CD4-positive, alpha-beta memory T cell (primary cell): ENCODE measurements around the gene TNNT1. TPM values are rescaled to one million over a fixed set of nuclear protein-coding genes. Genes with fewer than 3 reads are reported as not detected.
A peak's percentile ranks its signal among the peaks of the same experiment; 100 is the strongest.

ENCODE experiments used
- CTCF ChIA-PET: fragments of 350-600 bp; sonication (Branson Sonifier 250); formaldehyde crosslinking; loops from one replicate; lab custom pipeline; 2021; ENCODE audit warnings: inconsistent platforms; ENCODE audit not compliant: partially characterized antibody; lab: Charles Lee
- POLR2A ChIA-PET: fragments of 350-600 bp; sonication (Branson Sonifier 250); formaldehyde crosslinking; loops from one replicate; lab custom pipeline; 2021; ENCODE audit not compliant: partially characterized antibody; lab: Charles Lee
- DNase-seq, 5 donors: peaks; one replicate each; pipeline versions ENCODE4 v3.0.0 to v3.0.0-alpha.2; 2020 to 2022; ENCODE audit warnings: mixed read lengths in 1 of 5
- H3K27ac ChIP-seq: one replicate; pipeline ENCODE4 v1.7.0; 2013; ENCODE audit warnings: low read depth, low read length
- H3K27me3 ChIP-seq: 2 replicates; pipeline ENCODE4 v1.7.0; 2013; ENCODE audit warnings: mild to moderate bottlenecking, low read length, moderate library complexity; ENCODE audit not compliant: insufficient read depth
- H3K36me3 ChIP-seq: 2 replicates; pipeline ENCODE4 v1.7.0; 2013; ENCODE audit warnings: mild to moderate bottlenecking, low read length, moderate library complexity; ENCODE audit not compliant: insufficient read depth
- H3K4me1 ChIP-seq: 2 replicates; pipeline ENCODE4 v1.7.0; 2013; ENCODE audit warnings: mild to moderate bottlenecking, low read length, moderate library complexity; ENCODE audit not compliant: insufficient read depth
- H3K4me3 ChIP-seq, 2 donors: one replicate each; pipeline ENCODE4 v1.7.0; 2013; ENCODE audit warnings: low read length in 2 of 2, mild to moderate bottlenecking in 1 of 2
- H3K9me3 ChIP-seq, 2 donors: one replicate each; pipeline ENCODE4 v1.7.0; 2013; ENCODE audit warnings: low read length in 2 of 2, control low read depth in 1 of 2; ENCODE audit not compliant: control insufficient read depth in 1 of 2
- H3K27ac Mint-ChIP-seq, 7 donors: one replicate each; pipeline ENCODE4 v1.8.0; 2020 to 2021; ENCODE audit warnings: mixed read lengths in 7 of 7, mild to moderate bottlenecking in 6 of 7, inconsistent platforms in 3 of 7, moderate library complexity in 3 of 7
- H3K27me3 Mint-ChIP-seq, 2 donors: one replicate each; pipeline ENCODE4 v1.8.0; 2020 to 2021; ENCODE audit warnings: mixed read lengths in 2 of 2
- H3K36me3 Mint-ChIP-seq, 2 donors: one replicate each; pipeline ENCODE4 v1.8.0; 2020 to 2021; ENCODE audit warnings: mixed read lengths in 2 of 2, inconsistent platforms in 1 of 2, mild to moderate bottlenecking in 1 of 2
- H3K4me1 Mint-ChIP-seq, 4 donors: one replicate each; pipeline ENCODE4 v1.8.0; 2020 to 2021; ENCODE audit warnings: mixed read lengths in 4 of 4, mild to moderate bottlenecking in 1 of 4
- H3K4me3 Mint-ChIP-seq, 8 donors: one replicate each; pipeline ENCODE4 v1.8.0; 2020 to 2021; ENCODE audit warnings: mixed read lengths in 8 of 8, mild to moderate bottlenecking in 7 of 8, moderate library complexity in 6 of 8, inconsistent platforms in 3 of 8
- H3K9me3 Mint-ChIP-seq, 8 donors: one replicate each; pipeline ENCODE4 v1.8.0; 2020 to 2021; ENCODE audit warnings: mixed read lengths in 8 of 8, mild to moderate bottlenecking in 5 of 8, inconsistent platforms in 3 of 8, moderate library complexity in 1 of 8
- intact Hi-C: fragments of 100-400 bp; cut with micrococcal nuclease; formaldehyde crosslinking; loops from one replicate; pipeline ENCODE4 v1.15.1; 2023
- polyA plus RNA-seq, 2 donors: library from polyadenylated mRNA; unstranded; fragments of 300-500 nt; fragmentation: Illumina TruSeq; gene quantifications; one replicate each; pipeline ENCODE4 v1.2.3, GENCODE V29; 2021
- total RNA-seq, 2 experiments: library from RNA; stranded (reverse); gene quantifications; one replicate each; pipeline ENCODE4 v1.2.3, GENCODE V29; 2021

TNNT1 gene, protein sequence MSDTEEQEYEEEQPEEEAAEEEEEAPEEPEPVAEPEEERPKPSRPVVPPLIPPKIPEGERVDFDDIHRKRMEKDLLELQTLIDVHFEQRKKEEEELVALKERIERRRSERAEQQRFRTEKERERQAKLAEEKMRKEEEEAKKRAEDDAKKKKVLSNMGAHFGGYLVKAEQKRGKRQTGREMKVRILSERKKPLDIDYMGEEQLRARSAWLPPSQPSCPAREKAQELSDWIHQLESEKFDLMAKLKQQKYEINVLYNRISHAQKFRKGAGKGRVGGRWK
- total RNA-seq (not detected), polyA plus RNA-seq (not detected)

DNA sequence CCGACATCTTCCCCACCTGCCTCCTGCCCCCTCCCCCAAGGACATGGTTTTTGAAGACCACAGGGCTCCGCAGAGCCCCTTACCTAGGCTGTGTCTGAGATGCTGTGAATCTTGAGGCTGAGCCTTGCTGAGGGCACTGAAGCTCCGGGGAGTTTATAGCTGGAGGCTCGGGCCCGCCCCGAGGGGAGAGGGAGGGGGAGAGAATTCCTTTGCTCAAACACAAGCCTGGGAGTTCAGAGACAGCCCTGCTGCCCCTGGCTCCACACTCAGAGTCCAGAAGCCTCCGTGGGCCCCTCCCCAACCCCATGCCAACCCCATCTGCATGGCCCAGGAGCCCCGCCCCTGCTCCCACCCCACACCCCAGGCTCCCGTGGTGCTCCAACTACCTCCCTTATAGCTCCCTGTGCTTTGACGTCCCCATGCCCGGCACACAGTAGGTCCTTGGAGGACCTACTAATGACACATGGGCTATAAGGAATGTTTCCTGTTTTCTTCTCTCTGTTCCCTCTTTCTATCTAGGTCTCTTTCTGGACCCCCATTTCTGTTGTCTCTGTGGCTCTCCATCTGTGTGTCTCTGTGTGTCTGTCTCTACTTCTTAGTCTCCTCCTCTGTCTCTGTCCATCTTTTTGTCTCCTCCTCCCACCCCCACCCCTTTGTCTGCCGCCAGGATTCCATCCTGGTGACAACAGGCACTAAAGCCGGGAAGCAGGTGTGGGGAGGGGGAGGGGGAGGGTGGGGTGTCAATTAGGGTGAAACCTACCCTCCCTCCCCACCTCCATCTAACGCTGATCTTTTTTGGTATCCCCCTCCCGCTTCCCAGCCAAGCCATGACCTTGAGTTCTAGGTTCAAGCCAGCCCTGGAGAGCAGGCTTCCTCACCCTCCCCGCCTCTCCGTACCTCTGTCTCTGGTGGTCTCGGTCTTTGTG is at the start of gene TNNT1:
TSS of gene TNNT1 (minus strand) at position 129 of the 926 bp plus-strand sequence. CDS start 2,049 bp downstream, outside the sequence.
- Histone ChIP-seq H3K27me3 (peaks cover 13% of the 10 kb centered on the region), H3K4me1 (peaks cover 7% of the 10 kb centered on the region), H3K36me3 (no peaks in the 10 kb centered on the region), H3K9me3 (peaks cover 0 to 5% of the 10 kb centered on the region in 2 donors), H3K27ac (no peak within 1 kb of the TSS), H3K4me3 (no peak within 1 kb of the TSS)
- Mint-ChIP-seq H3K27me3 (peaks cover 20 to 34% of the 10 kb centered on the region in 2 donors), H3K36me3 (no peaks in the 10 kb centered on the region), H3K4me1 (peaks cover 15 to 27% (median 21%) of the 10 kb centered on the region in 4 donors), H3K27ac (no peak within 1 kb of the TSS), H3K4me3 (no peak within 1 kb of the TSS), H3K9me3 (peaks cover 0 to 11% (median 5%) of the 10 kb centered on the region in 8 donors)
- intact Hi-C loops, result no loop called here
- no peak for DNase-seq
- CTCF ChIA-PET, result interaction anchor here (1.2 kb wide), 1 partner anchor 9 kb away, joined by 3 read pairs; no protein-coding TSS in a partner anchor
- POLR2A ChIA-PET, result no interaction called here

DNA sequence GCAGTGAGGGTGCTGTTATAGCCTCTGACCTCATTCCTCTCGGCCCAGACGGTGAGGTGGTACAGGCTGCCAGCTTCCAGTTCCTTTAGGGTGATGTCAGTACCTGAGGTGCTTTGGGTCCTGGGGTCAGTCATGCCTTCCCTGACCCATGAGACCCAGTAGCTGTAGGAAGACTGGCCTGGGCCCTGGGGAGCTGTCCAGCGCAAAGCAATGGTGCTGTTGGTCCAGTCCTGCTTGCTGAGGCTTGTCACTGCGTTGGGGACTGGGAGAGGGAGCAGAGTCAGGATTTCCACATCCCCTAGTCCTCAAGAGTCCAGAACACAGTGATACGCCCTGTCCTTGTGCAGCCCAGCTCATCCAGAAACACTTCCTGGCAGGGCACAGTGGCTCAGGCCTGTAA is 49.6 kb upstream of the TNNT1 start:
- no peak overlapping the region for H3K27ac ChIP-seq
- Mint-ChIP-seq H3K27ac (no peak overlapping the region), H3K36me3 (no peaks in the 10 kb centered on the region), H3K9me3 (peaks cover 0 to 2% (median 0%) of the 10 kb centered on the region in 8 donors), H3K27me3 (peaks cover 7 to 8% of the 10 kb centered on the region in 2 donors), H3K4me1 (no peaks in the 10 kb centered on the region), H3K4me3 (no peak overlapping the region)
- H3K9me3 ChIP-seq, result no peaks in the 10 kb centered on the region
- ChIA-PET CTCF (interaction anchor here (0.6 to 1.0 kb wide), 2 partner anchors 93 to 270 kb away, joined by 3 read pairs; no protein-coding TSS in a partner anchor), POLR2A (no interaction called here)
- no peaks in the 10 kb centered on the region for H3K36me3 ChIP-seq
- DNase-seq, result no peak
- no peak overlapping the region for H3K4me3 ChIP-seq
- no peaks in the 10 kb centered on the region for H3K4me1 ChIP-seq
- intact Hi-C loops, result no loop called here
- H3K27me3 ChIP-seq, result no peaks in the 10 kb centered on the region

DNA sequence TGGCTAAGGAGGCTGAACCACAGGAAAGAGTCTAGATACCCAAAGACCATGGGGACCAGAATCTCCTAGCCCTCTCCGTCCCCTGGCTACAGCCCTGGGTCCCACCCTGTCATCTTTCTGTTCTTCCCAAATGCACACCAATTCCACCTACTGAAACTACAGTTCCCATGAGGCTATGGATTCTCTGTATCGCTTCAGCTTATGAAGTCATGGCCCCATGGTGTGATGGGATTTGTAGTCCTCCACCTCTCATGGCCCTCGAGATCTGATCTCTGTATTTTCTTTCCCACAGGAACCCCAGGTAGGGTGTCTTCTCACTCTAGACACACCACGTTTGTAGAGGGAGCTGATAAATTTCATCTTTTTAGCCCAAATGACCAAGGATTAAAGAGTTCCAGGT is 48.5 kb upstream of the TNNT1 start:
- CTCF ChIA-PET, result interaction anchor here (1.0 kb wide), 1 partner anchor 94 kb away, joined by 3 read pairs; no protein-coding TSS in a partner anchor
- intact Hi-C loops, result no loop called here
- H3K4me3 ChIP-seq, result no peak overlapping the region
- Mint-ChIP-seq H3K27me3 (peaks cover 10 to 12% of the 10 kb centered on the region in 2 donors), H3K27ac (no peak overlapping the region), H3K4me1 (no peaks in the 10 kb centered on the region), H3K36me3 (no peaks in the 10 kb centered on the region), H3K9me3 (peaks cover 0 to 2% (median 0%) of the 10 kb centered on the region in 8 donors), H3K4me3 (no peak overlapping the region)
- H3K27me3 ChIP-seq, result no peaks in the 10 kb centered on the region
- H3K36me3 ChIP-seq, result no peaks in the 10 kb centered on the region
- no peak for DNase-seq
- POLR2A ChIA-PET, result no interaction called here
- no peak overlapping the region for H3K27ac ChIP-seq
- no peaks in the 10 kb centered on the region for H3K4me1 ChIP-seq
- H3K9me3 ChIP-seq, result no peaks in the 10 kb centered on the region

DNA sequence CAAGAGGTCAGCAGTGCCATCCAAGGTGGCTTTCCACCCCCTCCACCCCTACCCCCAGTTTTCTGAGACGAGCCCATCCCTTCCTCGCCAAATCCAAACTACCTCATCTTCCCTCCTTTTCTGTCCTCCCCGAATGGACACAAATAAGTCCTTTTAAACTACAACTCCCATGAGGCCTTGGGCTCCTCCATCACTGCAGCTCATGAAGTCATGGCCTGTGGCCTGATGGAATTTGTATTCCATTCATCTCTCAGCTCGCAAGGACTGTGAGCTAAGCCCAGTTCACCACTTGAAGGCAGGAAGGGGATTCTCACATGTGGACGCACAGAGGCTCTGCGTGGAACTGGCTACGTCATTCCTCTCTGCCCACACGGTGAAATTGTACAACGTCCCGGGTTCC is 47.8 kb upstream of the TNNT1 start:
- no peaks in the 10 kb centered on the region for H3K36me3 Mint-ChIP-seq
- peaks cover 0 to 2% (median 0%) of the 10 kb centered on the region in 8 donors for H3K9me3 Mint-ChIP-seq
- intact Hi-C loops, result no loop called here
- peak overlapping the region in 1 of 8 donors; percentile 50 for H3K4me3 Mint-ChIP-seq
- H3K27ac ChIP-seq, result no peak overlapping the region
- no peaks in the 10 kb centered on the region for H3K9me3 ChIP-seq
- CTCF ChIA-PET, result no interaction called here
- no peak overlapping the region for H3K27ac Mint-ChIP-seq
- H3K27me3 ChIP-seq, result no peaks in the 10 kb centered on the region
- no peaks in the 10 kb centered on the region for H3K4me1 ChIP-seq
- POLR2A ChIA-PET, result no interaction called here
- H3K4me3 ChIP-seq, result no peak overlapping the region
- DNase-seq, result no peak
- no peaks in the 10 kb centered on the region for H3K4me1 Mint-ChIP-seq
- no peaks in the 10 kb centered on the region for H3K36me3 ChIP-seq
- peaks cover 11 to 13% of the 10 kb centered on the region in 2 donors for H3K27me3 Mint-ChIP-seq

DNA sequence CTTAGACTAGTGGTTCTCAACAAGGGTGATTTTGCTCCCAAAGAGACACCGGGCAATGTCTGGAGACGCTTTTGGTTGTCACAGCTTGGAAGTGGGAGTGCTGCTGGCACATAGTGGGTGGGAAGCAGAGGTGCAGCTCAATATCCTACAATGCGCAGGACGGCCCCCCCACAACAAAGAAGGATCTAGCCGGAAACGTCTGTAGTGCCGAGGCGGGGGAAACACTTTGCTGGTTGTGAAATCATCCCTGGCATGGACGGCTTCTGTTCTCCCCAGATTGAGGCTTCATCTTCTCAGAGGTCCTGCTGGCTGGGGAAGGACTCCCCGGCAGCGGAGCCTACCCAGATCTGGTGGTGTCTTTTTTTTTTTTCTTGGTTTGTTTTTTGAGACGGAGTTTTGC is 44.5 kb upstream of the TNNT1 start:
- H3K9me3 ChIP-seq, result no peaks in the 10 kb centered on the region
- Mint-ChIP-seq H3K27ac (no peak overlapping the region), H3K36me3 (no peaks in the 10 kb centered on the region), H3K4me1 (peaks cover 0 to 7% (median 4%) of the 10 kb centered on the region in 4 donors), H3K9me3 (peaks cover 0 to 2% (median 0%) of the 10 kb centered on the region in 8 donors), H3K4me3 (no peak overlapping the region), H3K27me3 (peaks cover 8 to 11% of the 10 kb centered on the region in 2 donors)
- H3K4me1 ChIP-seq, result no peaks in the 10 kb centered on the region
- ChIA-PET POLR2A (no interaction called here), CTCF (no interaction called here)
- no peak overlapping the region for H3K4me3 ChIP-seq
- no peaks in the 10 kb centered on the region for H3K36me3 ChIP-seq
- no peaks in the 10 kb centered on the region for H3K27me3 ChIP-seq
- H3K27ac ChIP-seq, result no peak overlapping the region
- no peak for DNase-seq
- intact Hi-C loops, result no loop called here

DNA sequence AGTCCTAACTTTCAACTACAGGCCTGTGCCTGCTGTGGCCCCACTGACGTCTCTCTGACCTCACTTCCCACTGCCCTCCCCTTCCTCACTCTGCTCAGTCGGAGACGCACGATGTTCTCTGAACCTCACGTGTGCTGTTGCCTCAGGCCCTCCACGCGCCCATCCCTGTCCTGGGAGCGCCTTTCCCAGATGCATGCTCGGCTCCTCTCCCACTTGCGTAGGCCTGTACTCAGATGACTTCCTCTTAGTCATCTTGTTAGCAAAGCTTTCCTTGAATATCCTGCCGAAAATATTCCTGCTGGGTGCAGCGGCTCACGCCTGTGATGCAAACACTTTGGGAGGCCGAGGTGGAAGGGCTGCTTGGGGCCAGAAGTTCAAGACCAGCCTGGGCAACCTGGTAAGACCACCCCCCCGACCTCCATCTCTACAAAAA is 40.4 kb upstream of the TNNT1 start:
- Histone ChIP-seq H3K27me3 (no peaks in the 10 kb centered on the region), H3K9me3 (no peaks in the 10 kb centered on the region), H3K4me3 (no peak overlapping the region), H3K36me3 (no peaks in the 10 kb centered on the region), H3K4me1 (no peaks in the 10 kb centered on the region), H3K27ac (no peak overlapping the region)
- Mint-ChIP-seq H3K9me3 (no peaks in the 10 kb centered on the region), H3K27me3 (peaks cover 9 to 17% of the 10 kb centered on the region in 2 donors), H3K4me3 (no peak overlapping the region), H3K4me1 (peaks cover 0 to 9% (median 5%) of the 10 kb centered on the region in 4 donors), H3K27ac (peak overlapping the region in 3 of 7 donors; percentile 19 to 70 (median 30)), H3K36me3 (no peaks in the 10 kb centered on the region)
- DNase-seq, result no peak
- CTCF ChIA-PET, result no interaction called here
- intact Hi-C loops, result no loop called here
- POLR2A ChIA-PET, result no interaction called here

DNA sequence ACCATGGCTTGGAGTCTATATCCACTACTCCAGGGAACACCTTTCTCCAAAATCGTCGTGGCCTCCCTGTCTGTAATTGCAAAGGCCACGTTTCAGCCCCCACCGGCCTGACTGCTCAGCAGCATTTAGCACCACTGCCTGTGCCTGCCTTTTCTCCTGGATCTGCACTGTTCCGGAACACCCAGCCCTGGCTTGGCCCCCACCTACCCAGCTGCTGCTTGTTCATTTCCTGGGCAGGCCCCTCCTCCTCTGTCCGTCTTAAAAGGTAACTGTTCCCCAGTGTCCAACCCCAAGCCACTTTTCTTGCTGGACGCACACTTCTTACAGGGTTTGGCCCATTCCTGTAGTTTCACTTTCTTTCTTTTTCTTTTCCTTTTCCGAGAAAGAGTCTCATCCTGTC is 39.6 kb upstream of the TNNT1 start:
- DNase-seq, result no peak
- no peaks in the 10 kb centered on the region for H3K4me1 ChIP-seq
- ChIA-PET CTCF (no interaction called here), POLR2A (no interaction called here)
- Mint-ChIP-seq H3K27me3 (peaks cover 13 to 21% of the 10 kb centered on the region in 2 donors), H3K27ac (peak overlapping the region in 1 of 7 donors; percentile 1), H3K4me3 (peak overlapping the region in 1 of 8 donors; percentile 23), H3K9me3 (no peaks in the 10 kb centered on the region), H3K4me1 (peaks cover 0 to 9% (median 5%) of the 10 kb centered on the region in 4 donors), H3K36me3 (no peaks in the 10 kb centered on the region)
- H3K27ac ChIP-seq, result no peak overlapping the region
- no peaks in the 10 kb centered on the region for H3K9me3 ChIP-seq
- no peaks in the 10 kb centered on the region for H3K27me3 ChIP-seq
- intact Hi-C loops, result no loop called here
- no peaks in the 10 kb centered on the region for H3K36me3 ChIP-seq
- no peak overlapping the region for H3K4me3 ChIP-seq
